Lower lobe of right lung (tissue), 2 donors: ENCODE results near the gene KIFC3. TPM values are rescaled to one million over a fixed set of nuclear protein-coding genes. Genes with fewer than 3 reads are reported as not detected.

ENCODE experiments used
- ATAC-seq, 2 donors: fragments of 200-7000 bp; cut with Tn5 transposase; one replicate each; pipeline ENCODE4 v1.9.1; 2020 to 2022; ENCODE audit warnings: mild to moderate bottlenecking in 2 of 2, moderate library complexity in 2 of 2
- DNase-seq: peaks from one replicate; pipeline ENCODE4 v3.0.0-alpha.2; 2020
- H3K27ac ChIP-seq: fragments of 200-600 bp; one replicate; pipeline ENCODE4 v1.8.0; 2022
- H3K27me3 ChIP-seq: fragments of 200-600 bp; one replicate; pipeline ENCODE4 v1.8.0; 2022; ENCODE audit warnings: low read depth
- H3K36me3 ChIP-seq: fragments of 200-600 bp; one replicate; pipeline ENCODE4 v1.8.0; 2022; ENCODE audit warnings: mild to moderate bottlenecking
- H3K4me1 ChIP-seq: fragments of 200-600 bp; one replicate; pipeline ENCODE4 v1.8.0; 2022
- H3K4me3 ChIP-seq: fragments of 200-600 bp; one replicate; pipeline ENCODE4 v1.8.0; 2022; ENCODE audit warnings: mild to moderate bottlenecking
- H3K9me3 ChIP-seq: fragments of 200-600 bp; one replicate; pipeline ENCODE4 v1.8.0; 2022
- CTCF ChIP-seq: fragments of 200-600 bp; IDR thresholded peaks from one replicate; pipeline ENCODE4 v1.8.0; 2022; ENCODE audit warnings: antibody characterized with exemption, mild to moderate bottlenecking
- intact Hi-C: fragments of 100-400 bp; cut with DNase I; formaldehyde crosslinking; loops from one replicate; pipeline ENCODE4 v1.11.0; 2022
- total RNA-seq: library from RNA; stranded (reverse); fragmentation: NEBNext Ultra II Directional; extraction: Animal tissue kit (Norgen Biotek cat#: 25700); gene quantifications from one replicate; pipeline ENCODE4 v1.2.1, GENCODE V29; 2021
- donor health status: DM: no; HTN: yes; CAD: no; lungs with severe emphysema.

KIFC3 gene
- total RNA-seq, 1 donor from 2014 or later = 70.9 TPM

DNA sequence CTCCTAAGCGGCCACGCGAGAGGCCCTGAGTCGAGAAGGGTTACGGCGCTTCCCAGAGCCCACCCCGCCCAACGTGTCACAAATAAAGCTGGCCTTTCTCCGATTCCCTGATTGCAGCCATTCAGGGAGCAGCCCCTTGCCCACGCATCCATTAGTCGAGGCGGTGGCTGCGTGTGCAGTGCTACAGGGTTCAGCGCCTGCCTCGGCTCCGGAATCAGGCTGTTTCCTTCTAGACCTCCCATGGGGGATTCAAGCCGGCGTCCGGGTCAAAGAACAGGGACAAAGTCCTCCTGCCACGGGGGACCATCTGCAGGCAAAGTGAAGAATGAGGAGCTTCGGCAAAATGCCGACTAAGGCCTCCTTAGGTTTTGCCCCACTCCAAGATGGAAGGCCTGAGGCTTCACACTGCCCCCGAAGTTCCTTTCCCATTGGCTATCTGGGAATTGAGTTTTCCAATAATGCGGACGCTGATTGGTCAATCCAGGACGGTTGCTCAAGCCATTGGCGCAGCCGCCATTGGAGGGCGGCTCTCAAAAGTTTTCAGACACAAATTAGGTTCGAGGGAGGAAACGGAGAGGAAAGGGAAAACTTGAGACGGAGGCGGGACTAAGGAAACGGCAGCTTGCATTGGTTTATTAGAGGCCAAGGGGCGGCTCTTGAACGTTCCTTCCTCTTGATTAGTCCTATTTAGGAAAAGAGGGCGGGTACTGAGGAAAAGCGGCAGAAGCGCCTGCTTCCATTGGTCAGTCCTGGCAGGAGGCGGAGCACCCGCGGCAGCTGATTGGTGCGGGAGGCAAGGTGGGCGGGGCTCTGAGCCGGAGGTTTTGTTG lies 67.2 kb downstream of the KIFC3 start:
- H3K36me3 ChIP-seq = no peaks in the 10 kb centered on the region
- TF ChIP-seq CTCF = no peak
- H3K9me3 ChIP-seq = no peaks in the 10 kb centered on the region
- intact Hi-C loops = no loop called here
- ATAC-seq = peak; percentile 96 to 97
- H3K27me3 ChIP-seq = no peaks in the 10 kb centered on the region
- peaks cover 19% of the 10 kb centered on the region for H3K4me1 ChIP-seq
- peak; percentile 98 for DNase-seq
- H3K4me3 ChIP-seq = peak overlapping the region; percentile 89
- peak overlapping the region; percentile 88 for H3K27ac ChIP-seq

DNA sequence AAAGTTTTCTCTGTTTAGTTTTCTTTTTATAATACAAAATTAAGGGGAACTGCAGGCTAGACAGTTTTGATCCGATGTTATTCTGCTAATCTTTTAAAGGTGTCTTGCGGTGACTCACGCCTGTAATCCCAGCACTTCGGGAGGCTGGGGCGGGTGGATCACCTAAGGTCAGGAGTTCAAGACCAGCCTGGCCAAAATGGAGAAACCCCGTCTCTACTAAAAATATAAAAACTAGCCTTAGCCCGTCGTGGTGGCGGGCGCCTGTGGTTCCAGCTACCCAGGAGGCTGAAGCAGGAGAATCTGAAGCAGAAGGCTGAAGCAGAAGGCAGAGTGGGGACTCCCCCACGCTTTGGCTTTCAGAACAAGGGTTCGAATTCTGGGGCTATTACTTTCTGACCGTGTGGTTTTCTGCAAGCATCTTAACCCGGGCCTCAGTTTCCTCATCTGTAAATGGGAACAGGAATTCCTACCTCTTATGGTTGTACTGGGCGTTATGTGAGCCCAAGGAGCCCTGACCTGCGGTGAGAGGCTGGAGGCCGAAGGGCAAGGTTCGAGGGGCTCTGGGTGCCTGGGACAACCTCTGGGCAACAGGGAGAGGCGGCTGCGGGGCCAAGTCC lies 67.9 kb downstream of the KIFC3 start:
- Histone ChIP-seq H3K4me1 (peaks cover 19% of the 10 kb centered on the region), H3K9me3 (no peaks in the 10 kb centered on the region), H3K36me3 (no peaks in the 10 kb centered on the region), H3K27me3 (no peaks in the 10 kb centered on the region), H3K4me3 (peak overlapping the region; percentile 89), H3K27ac (peak overlapping the region; percentile 88)
- ATAC-seq (peak in 1 of 2 donors; percentile 10), DNase-seq (no peak)
- no peak for TF ChIP-seq CTCF
- intact Hi-C loops = no loop called here

- ATAC-seq (no peak), DNase-seq (no peak)
- H3K4me1 ChIP-seq = peaks cover 19% of the 10 kb centered on the region
- H3K4me3 ChIP-seq = no peak overlapping the region
- intact Hi-C loops = no loop called here
- no peak for TF ChIP-seq CTCF
- no peaks in the 10 kb centered on the region for H3K9me3 ChIP-seq
- no peak overlapping the region for H3K27ac ChIP-seq
- H3K27me3 ChIP-seq = no peaks in the 10 kb centered on the region
- no peaks in the 10 kb centered on the region for H3K36me3 ChIP-seq
These were observed 69.6 kb downstream of the KIFC3 start for GRCh38 chr16:57732714-57733113.

- no peak overlapping the region for H3K4me3 ChIP-seq
- no peak for ATAC-seq
- no peak overlapping the region for H3K27ac ChIP-seq
These were observed 70.3 kb downstream of the KIFC3 start for GRCh38 chr16:57732037-57732436.

More at GRCh38 chr16:57732037-57732436, 70.3 kb downstream of the KIFC3 start:
- Histone ChIP-seq H3K4me1 (peaks cover 17% of the 10 kb centered on the region), H3K27me3 (no peaks in the 10 kb centered on the region), H3K36me3 (no peaks in the 10 kb centered on the region), H3K9me3 (no peaks in the 10 kb centered on the region)
- no peak for TF ChIP-seq CTCF
- DNase-seq = no peak
- intact Hi-C loops = no loop called here
